Stomach (tissue), 9 donors: ENCODE results near the gene RAD52. TPM values are rescaled to one million over a fixed set of nuclear protein-coding genes. Genes with fewer than 3 reads are reported as not detected.

ENCODE experiments used
- DNase-seq, 2 donors: peaks; one replicate each; pipeline versions ENCODE4 v3.0.0 to v3.0.0-alpha.2; 2013 to 2019
- H3K27ac ChIP-seq, 5 donors: fragments of 200-600 bp in 4 of 5; sonication (generic) in 4 of 5; one replicate each; pipeline ENCODE4 v1.5.1; 2013 to 2019; ENCODE audit warnings: mild to moderate bottlenecking in 1 of 5, moderate library complexity in 1 of 5
- H3K27me3 ChIP-seq, 3 donors: fragments of 200-600 bp; sonication (generic); one replicate each; pipeline ENCODE4 v1.5.1; 2017 to 2019; ENCODE audit warnings: mixed run types in 1 of 3
- H3K36me3 ChIP-seq, 4 donors: fragments of 200-600 bp; sonication (generic); 1 replicate in 3 of 4; 2 replicates in 1 of 4; pipeline ENCODE4 v1.5.1; 2016 to 2019
- H3K4me1 ChIP-seq, 4 donors: fragments of 200-600 bp; sonication (generic); one replicate each; pipeline ENCODE4 v1.5.1; 2016 to 2019
- H3K4me3 ChIP-seq, 4 donors: fragments of 200-600 bp; sonication (generic) in 3 of 4; one replicate each; pipeline ENCODE4 v1.5.1; 2016 to 2019; ENCODE audit warnings: mild to moderate bottlenecking in 1 of 4
- H3K9me3 ChIP-seq, 4 donors: fragments of 200-600 bp; sonication (generic); one replicate each; pipeline ENCODE4 v1.5.1; 2016 to 2019
- CTCF ChIP-seq, 7 experiments: fragments of 450-650 bp in 4 of 7; fragments of 200-600 bp in 3 of 7; sonication (generic) in 3 of 7; IDR thresholded peaks; one replicate each; pipeline ENCODE4 v1.5.1; 2016 to 2019; ENCODE audit warnings: antibody characterized with exemption in 7 of 7, control low read depth in 2 of 7, mild to moderate bottlenecking in 1 of 7
- EP300 ChIP-seq: sonication (generic); formaldehyde crosslinking; IDR thresholded peaks from one replicate; pipeline ENCODE4 v1.6.1; 2017; ENCODE audit warnings: antibody characterized with exemption
- POLR2A ChIP-seq, 4 donors: fragments of 450-650 bp; IDR thresholded peaks; one replicate each; pipeline ENCODE4 v1.6.1; 2016; ENCODE audit warnings: antibody characterized with exemption in 4 of 4, control low read depth in 2 of 4, mild to moderate bottlenecking in 1 of 4, moderate library complexity in 1 of 4
- POLR2AphosphoS5 ChIP-seq, 3 donors: sonication (generic); formaldehyde crosslinking; IDR thresholded peaks; one replicate each; pipeline ENCODE4 v1.6.1; 2016; ENCODE audit warnings: antibody characterized with exemption in 3 of 3
- WGBS, 5 donors: extraction: QIAGEN DNeasy Blood & Tissue Kit in 3 of 5; methylation state at CpG; one replicate each; pipeline versions ENCODE4 v1.1.5 to v1.1.7; 2013 to 2018; 5-methylcytosine and 5-hydroxymethylcytosine counted together
- intact Hi-C: fragments of 100-400 bp; cut with DNase I; formaldehyde crosslinking; loops from one replicate; pipeline ENCODE4 v1.15.1; 2023; ENCODE audit warnings: low total_unique reads
- polyA plus RNA-seq, 3 donors: library from polyadenylated mRNA; stranded (reverse); fragments of 200-250 nt; gene quantifications; one replicate each; pipeline ENCODE4 v1.2.3, GENCODE V29; 2013
- total RNA-seq, 5 donors: library from RNA; depleted of rRNA; stranded (reverse); fragments of >200 nt; gene quantifications; one replicate each; pipeline versions ENCODE4 v1.1.0 to v1.2.3, GENCODE V29; 2014 to 2016
- donor health status: healthy with polysubstance abuse.
- donor health status: Bipolar disorder and iron deficiency.
- donor health status: healthy.

The RAD52 gene
- total and polyA plus RNA-seq, 8 donors = 2.3 to 62.9 (median 11.2) TPM

- peaks cover 0 to 37% (median 12%) of the 10 kb centered on the region in 4 donors for H3K4me1 ChIP-seq
- WGBS, 5 donors = 72 to 77% (median 75%) methylated on average over 5 of the region's 5 CpGs
These were observed 34.4 kb downstream of the RAD52 start for GRCh38 chr12:915090-915489.

GRCh38 chr12:913919-914698 is 35.4 kb downstream of the RAD52 start:
- TF ChIP-seq EP300 (no peak), CTCF (IDR thresholded peaks at IDR 0.05) (no peak), POLR2A (IDR thresholded peaks at IDR 0.05) (no peak)
- Histone ChIP-seq H3K27me3 (no peaks in the 10 kb centered on the region), H3K36me3 (peaks cover 47 to 99% (median 92%) of the 10 kb centered on the region in 4 donors), H3K9me3 (no peaks in the 10 kb centered on the region), H3K4me1 (peaks cover 0 to 37% (median 12%) of the 10 kb centered on the region in 4 donors), H3K27ac (peak overlapping the region in 2 of 5 donors; percentile 13 to 25), H3K4me3 (no peak overlapping the region)
- DNase-seq = no peak
- 79 to 89% (median 85%) methylated on average over 14 to 15 of the region's 15 CpGs for WGBS, 5 donors
- intact Hi-C loops = no loop called here

More at GRCh38 chr12:915090-915489, 34.4 kb downstream of the RAD52 start:
- H3K9me3 ChIP-seq = no peaks in the 10 kb centered on the region
- intact Hi-C loops = no loop called here
- H3K27me3 ChIP-seq = no peaks in the 10 kb centered on the region
- DNase-seq = no peak
- H3K36me3 ChIP-seq = peaks cover 47 to 92% (median 90%) of the 10 kb centered on the region in 4 donors
- H3K27ac ChIP-seq = no peak overlapping the region
- H3K4me3 ChIP-seq = no peak overlapping the region
- no peak for TF ChIP-seq EP300
- TF ChIP-seq POLR2A (IDR thresholded peaks at IDR 0.05) = no peak
- TF ChIP-seq POLR2AphosphoS5 (IDR thresholded peaks at IDR 0.05) = no peak
- no peak for TF ChIP-seq CTCF (IDR thresholded peaks at IDR 0.05)

- no peak for TF ChIP-seq POLR2A (IDR thresholded peaks at IDR 0.05)
- TF ChIP-seq POLR2AphosphoS5 (IDR thresholded peaks at IDR 0.05) = no peak
- Histone ChIP-seq H3K4me3 (no peak overlapping the region), H3K27me3 (no peaks in the 10 kb centered on the region), H3K27ac (no peak overlapping the region), H3K36me3 (peaks cover 51 to 99% (median 94%) of the 10 kb centered on the region in 4 donors), H3K4me1 (peaks cover 0 to 37% (median 12%) of the 10 kb centered on the region in 4 donors), H3K9me3 (no peaks in the 10 kb centered on the region)
- 81 to 84% (median 83%) methylated on average over 7 of the region's 7 CpGs for WGBS, 5 donors
- no peak for DNase-seq
- intact Hi-C loops = no loop called here
These were observed 36.8 kb downstream of the RAD52 start for GRCh38 chr12:912466-913235.

GRCh38 chr12:911191-911826 is 38.2 kb downstream of the RAD52 start:
- intact Hi-C loops = no loop called here
- TF ChIP-seq CTCF (IDR thresholded peaks at IDR 0.05) (no peak), POLR2A (IDR thresholded peaks at IDR 0.05) (no peak), POLR2AphosphoS5 (IDR thresholded peaks at IDR 0.05) (no peak), EP300 (no peak)
- Histone ChIP-seq H3K4me1 (peaks cover 0 to 35% (median 8%) of the 10 kb centered on the region in 4 donors), H3K9me3 (no peaks in the 10 kb centered on the region), H3K36me3 (peaks cover 45 to 100% (median 96%) of the 10 kb centered on the region in 4 donors), H3K27me3 (no peaks in the 10 kb centered on the region), H3K27ac (no peak overlapping the region), H3K4me3 (no peak overlapping the region)
- WGBS, 5 donors = 44 to 61% (median 50%) methylated on average over 10 of the region's 10 CpGs
- DNase-seq = peak in 1 of 2 donors; percentile 30
